ENCODE measurements around the gene LBX1.

Gene LBX1

GRCh38 chr10:101224910-101225823 lies 4.1 kb downstream of the LBX1 start:
- no peak for FAIRE-seq

- FAIRE-seq = no peak
Measured at GRCh38 chr10:101224060-101224909, 5.0 kb downstream of the LBX1 start.

GRCh38 chr10:101223274-101224059 lies 5.8 kb downstream of the LBX1 start:
- no peak for FAIRE-seq

- no peak for FAIRE-seq
Measured at GRCh38 chr10:101222683-101223273, 6.5 kb downstream of the LBX1 start.

- no peak for FAIRE-seq
Measured at GRCh38 chr10:101221963-101222531, 7.2 kb downstream of the LBX1 start.

GRCh38 chr10:101221549-101221948 lies 7.7 kb downstream of the LBX1 start:
- FAIRE-seq = no peak

- no peak for FAIRE-seq
Measured at GRCh38 chr10:101219946-101220451, 9.3 kb downstream of the LBX1 start.

- no peak for FAIRE-seq
Measured at GRCh38 chr10:101219139-101219945, 9.9 kb downstream of the LBX1 start.

- FAIRE-seq = no peak
Measured at GRCh38 chr10:101218351-101219138, 10.7 kb downstream of the LBX1 start.

GRCh38 chr10:101217450-101218281 lies 11.6 kb downstream of the LBX1 start:
- no peak for FAIRE-seq

- FAIRE-seq = no peak
Measured at GRCh38 chr10:101217044-101217425, 12.2 kb downstream of the LBX1 start.

GRCh38 chr10:101216207-101217043 lies 12.8 kb downstream of the LBX1 start:
- no peak for FAIRE-seq

GRCh38 chr10:101215397-101216206 lies 13.7 kb downstream of the LBX1 start:
- no peak for FAIRE-seq

GRCh38 chr10:101214446-101215396 lies 14.5 kb downstream of the LBX1 start:
- FAIRE-seq = no peak

GRCh38 chr10:101208543-101208942 lies 20.7 kb downstream of the LBX1 start:
- no peak for FAIRE-seq

- FAIRE-seq = no peak
Measured at GRCh38 chr10:101207026-101207425, 22.2 kb downstream of the LBX1 start.
